OCI-LY3 (cell line): Measurements from ENCODE around the gene CST7.
"Not testable (repeated sequence)": the region's sequence is repeated elsewhere in the genome, so short reads cannot be mapped to it uniquely, and the experiment has no call there.

Source experiments
- CTCF ChIP-seq: fragments of 200-600, 300-600 bp; sonication (generic); IDR thresholded peaks from 2 replicates; pipeline ENCODE4 v1.5.1; 2014; ENCODE audit warnings: antibody characterized with exemption, low read length, low read depth
- EZH2phosphoT487 ChIP-seq: fragments of 200-600 bp; shearing (Covaris generic); IDR thresholded peaks from 2 replicates; pipeline ENCODE4 v1.6.1; 2018; ENCODE audit warnings: antibody characterized with exemption, mixed run types, low read depth

GRCh38 chr20:24931893-24932292, 17.2 kb upstream of the CST7 start:
- TF ChIP-seq CTCF, EZH2phosphoT487: not testable (repeated sequence)
